Measurements from ENCODE around the gene CASP9.

CASP9 gene

GRCh38 chr1:15444468-15445389, 79.3 kb downstream of the CASP9 start:
- no peak for DNase-seq

DNA sequence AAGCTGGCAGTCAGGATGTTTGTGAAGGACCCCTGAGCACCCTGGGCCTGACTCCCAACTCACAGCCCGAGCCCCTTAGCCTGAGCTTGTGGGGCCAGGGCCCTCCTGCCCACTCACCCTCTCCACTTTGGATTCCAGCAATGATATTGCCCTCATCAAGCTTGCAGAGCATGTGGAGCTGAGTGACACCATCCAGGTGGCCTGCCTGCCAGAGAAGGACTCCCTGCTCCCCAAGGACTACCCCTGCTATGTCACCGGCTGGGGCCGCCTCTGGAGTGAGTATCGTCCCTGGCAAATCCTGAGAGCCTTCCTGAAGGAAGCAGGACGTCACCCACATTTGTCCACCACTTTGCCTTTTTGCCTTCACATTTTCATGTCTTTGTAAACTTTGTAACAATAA, 80.7 kb downstream of the CASP9 start:
- DNase-seq, result no peak

GRCh38 chr1:15442759-15443158, 81.3 kb downstream of the CASP9 start:
- DNase-seq, result no peak

DNA sequence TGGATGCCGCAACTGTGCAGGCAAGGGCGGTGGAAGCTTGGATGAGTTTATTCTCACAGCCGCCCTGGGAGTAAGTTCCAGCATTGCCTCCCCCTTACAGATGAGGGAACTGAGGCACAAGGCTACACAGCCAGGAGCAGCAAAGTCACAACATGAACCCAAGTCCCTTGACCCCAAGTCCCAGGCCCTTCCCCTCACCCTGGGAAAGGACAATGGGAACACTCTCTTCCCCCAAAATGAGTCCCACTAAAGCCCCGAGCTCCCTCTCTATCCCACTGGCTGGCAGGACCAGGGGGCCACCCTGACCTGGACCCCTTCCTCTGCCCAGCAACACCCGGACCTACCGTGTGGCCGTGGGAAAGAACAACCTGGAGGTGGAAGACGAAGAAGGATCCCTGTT, 81.9 kb downstream of the CASP9 start:
- no peak for DNase-seq
